ENCODE measurements around the gene TMEM135.

GRCh38 chr11:87224486-87224885 is 186.8 kb downstream of the TMEM135 start:
- TF ChIP-seq TAF1 (IDR thresholded peaks at IDR 0.05; ENCODE audit: borderline replicate concordance, insufficient read depth, low read length) = no peak
- TF ChIP-seq POLR2AphosphoS5 (IDR thresholded peaks at IDR 0.05; ENCODE audit: low read depth, low read length) = no peak
- TF ChIP-seq SIN3A (IDR thresholded peaks at IDR 0.05; ENCODE audit: borderline replicate concordance, insufficient read depth, low read length) = no peak

Data from PFSK-1 (cell line).